HPDE6-E6E7 (cell line): ENCODE measurements around the gene CDK2.
"Not testable (repeated sequence)": the region's sequence is repeated elsewhere in the genome, so short reads cannot be mapped to it uniquely, and the experiment has no call there.

ENCODE experiments used
- DNase-seq: peaks from one replicate; pipeline ENCODE4 v3.0.0; 2011; ENCODE audit warnings: missing footprints; ENCODE audit errors: extremely low spot score

Gene CDK2

DNA sequence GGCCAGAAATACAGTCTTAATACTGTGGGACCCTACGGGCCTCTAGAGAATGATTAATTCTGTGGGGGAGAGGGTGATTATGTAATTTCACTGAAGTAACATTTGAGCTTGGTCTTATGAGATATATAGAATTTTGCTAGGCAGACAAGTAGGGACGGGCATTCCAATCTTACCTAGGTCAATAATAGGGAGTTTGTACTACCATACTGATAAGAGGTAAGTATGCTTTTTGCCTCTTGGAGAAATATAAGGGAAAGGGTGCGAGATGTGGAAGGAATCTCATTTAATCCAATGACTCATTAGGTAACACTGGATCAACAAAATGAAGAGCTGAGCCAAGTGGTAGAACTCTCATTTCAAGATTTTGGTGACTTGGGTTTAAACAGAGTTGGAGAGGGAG is 12.4 kb downstream of the CDK2 start:
- no peak for DNase-seq

DNA sequence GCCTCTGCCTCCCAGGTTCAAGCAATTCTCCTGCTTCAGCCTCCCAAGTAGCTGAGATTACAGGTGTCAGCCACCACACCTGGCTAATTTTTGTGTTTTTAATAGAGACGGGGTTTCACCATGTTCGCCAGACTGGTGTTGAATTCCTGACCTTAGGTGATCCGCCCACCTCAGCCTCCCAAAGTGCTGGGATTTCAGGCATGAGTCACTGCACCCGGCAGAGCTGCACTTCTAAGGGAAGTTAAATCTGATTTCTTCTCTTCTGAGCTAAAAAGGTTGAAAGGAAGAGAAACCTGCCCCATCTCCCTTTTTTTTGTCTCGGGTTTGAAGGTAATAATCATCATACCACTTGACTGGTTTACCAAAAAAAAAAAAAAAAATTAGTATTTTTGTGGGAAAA is 15.3 kb downstream of the CDK2 start:
- DNase-seq: not testable (repeated sequence)

- DNase-seq: no peak
Measured at GRCh38 chr12:55982319-55982936, 15.8 kb downstream of the CDK2 start.

DNA sequence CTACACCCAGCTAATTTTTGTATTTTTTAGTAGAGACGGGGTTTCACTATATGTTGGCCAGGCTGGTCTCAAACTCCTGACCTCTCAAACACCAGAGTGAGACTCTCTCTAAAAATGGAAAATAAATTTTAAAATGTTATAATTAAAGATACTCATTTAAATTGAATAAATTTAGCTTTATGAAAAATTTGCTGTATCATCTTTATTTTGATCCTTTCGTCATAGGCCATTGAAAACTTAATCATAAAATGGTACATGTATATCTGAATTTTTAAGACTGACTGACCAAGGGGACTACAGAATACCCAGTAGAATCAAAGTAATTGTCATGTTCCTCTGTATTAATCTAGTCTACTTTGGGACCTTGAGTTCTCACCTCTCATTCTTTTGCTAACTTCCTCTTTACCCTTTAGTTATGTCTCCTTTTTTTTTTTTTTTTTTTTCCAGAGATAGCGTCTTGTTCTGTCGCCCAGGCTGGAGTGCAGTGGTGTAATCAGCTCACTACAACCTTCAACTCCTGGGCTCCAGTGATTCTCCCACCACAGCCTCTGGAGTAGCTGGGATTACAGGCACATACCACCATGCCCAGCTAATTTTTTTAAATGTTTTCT is 16.7 kb downstream of the CDK2 start:
- no peak for DNase-seq

- no peak for DNase-seq
Measured at GRCh38 chr12:55984861-55985260, 18.2 kb downstream of the CDK2 start.

DNA sequence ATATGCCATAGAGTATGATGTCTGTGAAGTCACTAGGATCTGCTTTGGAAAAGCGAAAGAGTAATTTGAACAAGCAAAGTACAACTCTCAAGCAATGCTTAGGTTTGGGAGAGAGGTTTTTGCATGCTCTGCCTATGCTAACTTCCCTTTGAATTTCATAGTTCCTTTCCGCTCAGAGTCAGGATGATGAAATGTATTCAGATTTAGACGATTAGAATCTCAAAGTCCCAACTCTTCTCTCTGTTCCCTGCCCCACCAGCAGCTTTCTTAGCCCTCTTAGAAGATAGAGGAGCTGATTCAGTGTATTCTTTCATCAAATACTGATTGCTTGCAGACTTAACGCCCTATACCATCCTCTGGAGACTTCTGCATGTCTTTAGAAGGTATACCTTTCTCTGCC is 18.7 kb downstream of the CDK2 start:
- DNase-seq: no peak

DNA sequence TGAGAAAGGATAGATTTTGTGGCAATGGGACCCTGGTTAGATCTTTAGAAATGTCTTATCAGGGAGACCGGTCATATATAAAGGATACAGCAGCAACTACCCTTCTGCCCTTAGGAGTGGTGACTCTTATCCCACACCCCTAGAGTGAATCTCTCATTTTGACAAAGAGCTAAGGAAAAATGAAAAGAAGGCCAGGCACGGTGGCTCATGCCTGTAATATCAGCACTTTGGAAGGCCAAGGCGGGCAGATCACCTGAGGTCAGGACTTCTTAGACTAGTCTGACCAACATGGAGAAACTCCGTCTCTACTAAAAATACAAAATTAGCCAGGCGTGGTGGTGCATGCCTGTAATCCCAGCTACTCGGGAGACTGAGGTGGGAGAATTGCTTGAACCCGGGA is 19.3 kb downstream of the CDK2 start:
- not testable (repeated sequence) for DNase-seq

DNA sequence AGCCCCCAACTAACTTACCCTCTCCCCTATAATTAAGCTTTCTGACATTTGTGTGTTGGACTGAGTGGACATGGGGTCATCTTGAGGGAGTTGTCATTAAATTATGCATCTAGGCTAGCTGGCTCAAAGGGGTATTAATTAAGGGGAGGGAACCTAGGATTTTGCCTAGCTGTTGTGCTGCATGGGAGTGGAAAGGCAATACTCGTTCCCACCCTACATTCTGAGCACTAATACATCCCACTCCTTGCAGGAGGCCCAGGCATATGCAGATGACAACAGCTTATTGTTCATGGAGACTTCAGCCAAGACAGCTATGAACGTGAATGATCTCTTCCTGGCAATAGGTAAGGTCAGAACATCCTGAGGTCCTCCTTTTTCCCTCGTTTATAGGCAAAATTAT is 24.5 kb downstream of the CDK2 start:
- DNase-seq: no peak

GRCh38 chr12:55993230-55993853 is 26.7 kb downstream of the CDK2 start:
- no peak for DNase-seq

GRCh38 chr12:55995366-55995765 is 28.7 kb downstream of the CDK2 start:
- no peak for DNase-seq

- DNase-seq: peak; percentile 29
Measured at GRCh38 chr12:55996201-55996714, 29.6 kb downstream of the CDK2 start.

- peak; percentile 99 for DNase-seq
Measured at GRCh38 chr12:55996715-55997534, 30.3 kb downstream of the CDK2 start, which contains the start of gene SUOX. TSS of gene SUOX (plus strand) at chr12:55997276. CDS start at chr12:56002222, 4,946 bp downstream.

- DNase-seq: peak; percentile 29
Measured at GRCh38 chr12:55997535-55997859, 30.9 kb downstream of the CDK2 start.

- DNase-seq: not testable (repeated sequence)
Measured at GRCh38 chr12:55999522-55999921, 32.9 kb downstream of the CDK2 start.

- not testable (repeated sequence) for DNase-seq
Measured at GRCh38 chr12:55999999-56000540, 33.4 kb downstream of the CDK2 start.

DNA sequence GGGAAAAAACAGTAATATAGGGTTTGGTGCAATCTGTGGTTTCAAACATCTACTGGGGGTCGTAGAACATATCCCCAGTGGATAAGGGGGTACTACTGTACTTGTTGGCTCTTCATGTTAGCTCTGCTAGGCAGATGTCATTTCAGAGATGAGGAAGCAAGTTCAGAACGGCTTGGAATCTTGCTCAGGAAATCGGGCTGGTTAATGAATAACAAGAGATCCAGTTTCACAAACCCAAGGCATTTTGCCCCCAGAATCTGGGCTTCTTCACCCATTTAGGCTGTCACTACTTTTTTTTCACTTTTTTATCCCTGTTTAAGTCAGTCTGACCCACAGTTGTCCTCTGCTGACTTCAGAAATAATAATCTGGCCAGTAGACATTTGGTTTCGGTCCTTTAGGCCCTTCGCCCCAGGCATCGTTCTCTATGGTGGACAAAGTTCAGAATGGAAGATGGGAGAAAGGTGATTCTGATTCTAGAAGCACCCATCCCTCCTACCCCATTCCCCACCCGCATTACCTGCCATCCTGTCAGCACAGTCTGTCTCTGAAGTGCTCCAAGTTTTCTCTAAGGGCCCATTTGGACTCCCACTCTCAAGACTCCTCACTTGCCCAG is 35.0 kb downstream of the CDK2 start:
- DNase-seq: no peak

DNA sequence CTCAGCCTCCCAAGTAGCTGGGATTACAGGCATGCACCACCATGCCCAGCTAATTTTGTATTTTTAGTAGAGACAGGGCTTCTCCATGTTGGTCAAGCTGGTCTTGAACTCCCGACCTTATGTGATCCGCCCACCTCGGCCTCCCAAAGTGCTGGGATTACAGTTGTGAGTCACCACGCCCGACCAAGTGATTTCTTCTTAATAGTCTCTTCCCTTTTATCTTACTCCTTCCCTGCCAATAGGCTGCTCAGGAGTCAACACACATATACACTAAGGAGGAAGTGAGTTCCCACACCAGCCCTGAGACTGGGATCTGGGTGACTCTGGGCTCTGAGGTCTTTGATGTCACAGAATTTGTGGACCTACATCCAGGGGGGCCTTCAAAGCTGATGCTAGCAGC is 36.7 kb downstream of the CDK2 start:
- not testable (repeated sequence) for DNase-seq

- no peak for DNase-seq
Measured at GRCh38 chr12:56004211-56004610, 37.6 kb downstream of the CDK2 start.

- peak; percentile 52 for DNase-seq
Measured at GRCh38 chr12:56007564-56008559, 41.2 kb downstream of the CDK2 start.

DNA sequence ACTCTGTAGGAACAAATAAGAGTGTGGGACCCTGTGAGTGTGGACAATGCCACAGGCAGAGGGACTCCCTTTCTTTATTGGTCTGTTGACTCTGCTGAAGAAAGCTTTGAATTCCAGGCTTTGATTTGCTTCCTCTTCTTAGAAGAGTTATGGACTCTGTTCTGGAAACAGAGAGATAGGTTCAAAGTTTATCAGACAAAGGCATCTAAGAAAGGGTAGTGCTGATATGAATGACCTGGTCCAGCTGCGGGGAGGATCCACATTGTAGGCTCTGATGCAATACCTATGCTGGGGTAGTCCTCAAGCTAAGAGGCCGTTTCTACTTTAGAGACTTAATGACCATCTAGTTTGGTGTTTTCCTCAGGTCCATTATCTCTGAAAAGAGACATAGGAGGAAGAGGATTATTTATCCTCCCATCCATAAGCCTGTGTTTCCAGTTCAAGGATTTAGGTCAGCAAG is 43.5 kb downstream of the CDK2 start:
- no peak for DNase-seq
